Neural cell (in vitro differentiated cells): Measurements from ENCODE around the gene COX10. TPM values are rescaled to one million over a fixed set of nuclear protein-coding genes. Genes with fewer than 3 reads are reported as not detected.

Experiments used
- H2AFZ ChIP-seq: fragments of 200-600, 300-800 bp; sonication (generic), shearing (Covaris generic); 2 replicates; pipeline ENCODE4 v1.6.0; 2014; ENCODE audit warnings: low read depth, mild to moderate bottlenecking, antibody characterized with exemption, low read length, moderate library complexity
- H3F3A ChIP-seq: fragments of 200-600 bp; shearing (Covaris generic); 2 replicates; pipeline ENCODE4 v1.6.1; 2016; ENCODE audit warnings: mild to moderate bottlenecking, moderate library complexity, mixed read lengths, antibody characterized with exemption, low read length; ENCODE audit not compliant: insufficient read depth, poor library complexity, severe bottlenecking
- H3K27ac ChIP-seq: fragments of 200-600, 300-800 bp; sonication (generic), shearing (Covaris generic); 2 replicates; pipeline ENCODE4 v1.5.1; 2014; ENCODE audit warnings: mild to moderate bottlenecking, low read length, moderate library complexity
- H3K27me3 ChIP-seq: fragments of 300-800, 200-600 bp; sonication (generic), shearing (Covaris generic); 2 replicates; pipeline ENCODE4 v1.6.0; 2014; ENCODE audit warnings: mild to moderate bottlenecking, low read depth, low read length, moderate library complexity; ENCODE audit not compliant: insufficient read depth
- H3K36me3 ChIP-seq: fragments of 300-800, 200-600 bp; sonication (generic), shearing (Covaris generic); 2 replicates; pipeline ENCODE4 v1.5.1; 2014; ENCODE audit warnings: mild to moderate bottlenecking, antibody characterized with exemption, low read length, moderate library complexity; ENCODE audit not compliant: insufficient read depth
- H3K4me2 ChIP-seq: fragments of 300-800, 200-600 bp; sonication (generic), shearing (Covaris generic); 2 replicates; pipeline ENCODE4 v1.6.0; 2014; ENCODE audit warnings: mild to moderate bottlenecking, low read length
- H3K4me3 ChIP-seq: fragments of 300-800, 200-600 bp; sonication (generic), shearing (Covaris generic); 2 replicates; pipeline ENCODE4 v1.5.1; 2014; ENCODE audit warnings: mild to moderate bottlenecking, low read length, moderate library complexity
- H3K79me2 ChIP-seq: fragments of 200-600 bp; shearing (Covaris generic); replicated peaks from 2 replicates; pipeline ENCODE4 v1.6.0; 2014; ENCODE audit warnings: mild to moderate bottlenecking, low read length, moderate library complexity; ENCODE audit not compliant: insufficient read depth
- H3K9ac ChIP-seq: fragments of 300-800, 200-600 bp; sonication (generic), shearing (Covaris generic); 2 replicates; pipeline ENCODE4 v1.6.1; 2016; ENCODE audit warnings: mild to moderate bottlenecking, low read length, mixed read lengths
- H3K9me2 ChIP-seq: fragments of 200-600 bp; shearing (Covaris generic); 2 replicates; pipeline ENCODE4 v1.6.1; 2016; ENCODE audit warnings: mild to moderate bottlenecking, low read length, mixed read lengths; ENCODE audit not compliant: insufficient read depth
- H3K9me3 ChIP-seq: fragments of 200-600, 300-800 bp; sonication (generic), shearing (Covaris generic); 2 replicates; pipeline ENCODE4 v1.6.1; 2016; ENCODE audit warnings: mild to moderate bottlenecking, mixed run types, low read length, moderate library complexity, mixed read lengths
- H4K20me1 ChIP-seq: fragments of 200-600 bp; shearing (Covaris generic); 2 replicates; pipeline ENCODE4 v1.6.1; 2016; ENCODE audit warnings: mild to moderate bottlenecking, mixed run types; ENCODE audit not compliant: insufficient read depth
- CTCF ChIP-seq: fragments of 450-650 bp; IDR thresholded peaks from 2 replicates; pipeline ENCODE4 v1.5.1; 2014; ENCODE audit warnings: antibody characterized with exemption, mild to moderate bottlenecking, moderate library complexity; ENCODE audit not compliant: poor library complexity, severe bottlenecking
- EP300 ChIP-seq: fragments of 450-650 bp; conservative IDR thresholded peaks from 2 replicates; pipeline ENCODE4 v1.6.1; 2014; ENCODE audit warnings: antibody characterized with exemption, mild to moderate bottlenecking, moderate library complexity; ENCODE audit not compliant: poor library complexity, severe bottlenecking
- EZH2 ChIP-seq: fragments of 200-600, 300-800 bp; shearing (Covaris generic), sonication (generic); IDR thresholded peaks from 2 replicates; pipeline ENCODE4 v1.6.1; 2014; ENCODE audit warnings: antibody characterized with exemption, low read length, borderline replicate concordance, mild to moderate bottlenecking; ENCODE audit not compliant: insufficient read depth, poor library complexity, severe bottlenecking
- MXI1 ChIP-seq: fragments of 450-650 bp; conservative IDR thresholded peaks from 2 replicates; pipeline ENCODE4 v1.6.1; 2014; ENCODE audit warnings: antibody characterized with exemption, mild to moderate bottlenecking; ENCODE audit not compliant: poor library complexity, severe bottlenecking
- POLR2AphosphoS5 ChIP-seq: IDR thresholded peaks from 2 replicates; pipeline ENCODE4 v1.6.1; 2012
- RAD21 ChIP-seq: fragments of 450-650 bp; conservative IDR thresholded peaks from 2 replicates; pipeline ENCODE4 v1.6.1; 2014; ENCODE audit warnings: antibody characterized with exemption, mild to moderate bottlenecking, moderate library complexity
- SMC3 ChIP-seq: fragments of 450-650 bp; conservative IDR thresholded peaks from 2 replicates; pipeline ENCODE4 v1.6.1; 2014; ENCODE audit warnings: antibody characterized with exemption, mild to moderate bottlenecking, moderate library complexity; ENCODE audit not compliant: poor library complexity
- TAF1 ChIP-seq: IDR thresholded peaks from 2 replicates; pipeline ENCODE4 v1.6.1; 2012; ENCODE audit warnings: low read depth
- polyA plus RNA-seq: library from polyadenylated mRNA; depleted of rRNA; stranded (reverse); fragments of >200 nt; gene quantifications from 2 replicates; pipeline ENCODE4 v1.2.3, GENCODE V29; 2014
- TF ChIP-seq, protein P1 (sequence below): IDR thresholded peaks from 2 replicates; pipeline ENCODE4 v1.6.1; 2012; ENCODE audit warnings: borderline replicate concordance

The COX10 gene
- polyA plus RNA-seq, 1 donor from 2014 or later, result 7.2 TPM

DNA sequence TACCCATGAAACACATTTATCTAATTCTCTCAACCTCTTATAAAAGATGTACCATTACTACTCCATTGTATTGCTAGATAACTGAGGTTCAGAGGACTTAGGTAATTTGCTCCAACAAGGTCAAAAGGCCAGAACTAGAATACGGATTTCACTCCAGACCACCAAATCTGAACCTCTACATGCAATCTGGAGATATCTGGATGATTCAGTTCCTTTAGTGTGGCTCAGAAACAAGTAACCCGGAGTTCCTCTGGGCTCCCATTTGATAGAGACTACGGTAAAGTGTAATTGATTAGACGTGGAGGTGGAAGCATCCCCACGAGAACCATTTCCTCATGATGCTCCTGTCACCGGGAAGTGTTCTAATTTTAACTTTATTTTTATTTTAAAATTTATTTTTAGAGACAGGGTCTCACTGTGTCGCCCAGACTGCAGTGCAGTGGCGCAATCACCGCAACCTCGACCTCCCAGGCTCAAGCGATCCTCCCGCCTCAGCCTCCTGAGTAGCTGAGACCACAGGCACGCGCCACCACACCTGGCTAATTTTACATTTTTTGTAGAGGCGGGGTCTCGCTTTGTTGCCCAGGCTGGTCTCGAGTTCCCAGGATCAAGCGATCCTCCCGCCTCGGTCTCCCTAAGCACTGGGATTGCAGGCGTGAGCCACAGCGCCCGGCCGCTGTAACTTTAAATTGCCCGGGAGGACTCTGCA, 608 bp upstream of the COX10 start:
- Histone ChIP-seq H3K4me3 (peak overlapping the region; percentile 100), H3F3A (no peaks in the 10 kb centered on the region), H4K20me1 (no peaks in the 10 kb centered on the region), H3K27ac (peak overlapping the region; percentile 70), H2AFZ (peak overlapping the region; percentile 98), H3K79me2 (peaks cover 20% of the 10 kb centered on the region), H3K27me3 (no peaks in the 10 kb centered on the region), H3K9me2 (no peaks in the 10 kb centered on the region), H3K9ac (peak overlapping the region; percentile 87), H3K9me3 (no peaks in the 10 kb centered on the region), H3K36me3 (peaks cover 4% of the 10 kb centered on the region), H3K4me2 (peak overlapping the region; percentile 69)
- TF ChIP-seq TAF1 (no peak), POLR2AphosphoS5 (no peak), EZH2 (no peak), EP300 (no peak)

- Histone ChIP-seq H3F3A (no peaks in the 10 kb centered on the region), H3K4me2 (peak overlapping the region; percentile 96), H3K9me3 (no peaks in the 10 kb centered on the region), H3K36me3 (no peaks in the 10 kb centered on the region), H3K27me3 (no peaks in the 10 kb centered on the region), H3K4me3 (peak overlapping the region; percentile 100), H3K79me2 (peaks cover 20% of the 10 kb centered on the region), H3K9ac (peak overlapping the region; percentile 87), H3K9me2 (no peaks in the 10 kb centered on the region), H4K20me1 (no peaks in the 10 kb centered on the region), H3K27ac (no peak overlapping the region), H2AFZ (no peak overlapping the region)
- TF ChIP-seq SMC3 (no peak), RAD21 (no peak), EZH2 (no peak)
These were observed 1.2 kb downstream of the COX10 start for GRCh38 chr17:14070344-14070984.

- Histone ChIP-seq H3K79me2 (peaks cover 20% of the 10 kb centered on the region), H3K9ac (no peak overlapping the region), H3K27me3 (no peaks in the 10 kb centered on the region), H3F3A (no peaks in the 10 kb centered on the region), H3K9me3 (no peaks in the 10 kb centered on the region), H3K36me3 (no peaks in the 10 kb centered on the region), H3K9me2 (no peaks in the 10 kb centered on the region), H3K4me3 (no peak overlapping the region), H3K4me2 (no peak overlapping the region), H3K27ac (no peak overlapping the region), H4K20me1 (no peaks in the 10 kb centered on the region), H2AFZ (no peak overlapping the region)
- TF ChIP-seq MXI1 (no peak), POLR2AphosphoS5 (no peak), SMC3 (no peak), RAD21 (no peak), EP300 (no peak), EZH2 (no peak), CTCF (no peak), TAF1 (no peak)
- TF ChIP-seq, protein P1, sequence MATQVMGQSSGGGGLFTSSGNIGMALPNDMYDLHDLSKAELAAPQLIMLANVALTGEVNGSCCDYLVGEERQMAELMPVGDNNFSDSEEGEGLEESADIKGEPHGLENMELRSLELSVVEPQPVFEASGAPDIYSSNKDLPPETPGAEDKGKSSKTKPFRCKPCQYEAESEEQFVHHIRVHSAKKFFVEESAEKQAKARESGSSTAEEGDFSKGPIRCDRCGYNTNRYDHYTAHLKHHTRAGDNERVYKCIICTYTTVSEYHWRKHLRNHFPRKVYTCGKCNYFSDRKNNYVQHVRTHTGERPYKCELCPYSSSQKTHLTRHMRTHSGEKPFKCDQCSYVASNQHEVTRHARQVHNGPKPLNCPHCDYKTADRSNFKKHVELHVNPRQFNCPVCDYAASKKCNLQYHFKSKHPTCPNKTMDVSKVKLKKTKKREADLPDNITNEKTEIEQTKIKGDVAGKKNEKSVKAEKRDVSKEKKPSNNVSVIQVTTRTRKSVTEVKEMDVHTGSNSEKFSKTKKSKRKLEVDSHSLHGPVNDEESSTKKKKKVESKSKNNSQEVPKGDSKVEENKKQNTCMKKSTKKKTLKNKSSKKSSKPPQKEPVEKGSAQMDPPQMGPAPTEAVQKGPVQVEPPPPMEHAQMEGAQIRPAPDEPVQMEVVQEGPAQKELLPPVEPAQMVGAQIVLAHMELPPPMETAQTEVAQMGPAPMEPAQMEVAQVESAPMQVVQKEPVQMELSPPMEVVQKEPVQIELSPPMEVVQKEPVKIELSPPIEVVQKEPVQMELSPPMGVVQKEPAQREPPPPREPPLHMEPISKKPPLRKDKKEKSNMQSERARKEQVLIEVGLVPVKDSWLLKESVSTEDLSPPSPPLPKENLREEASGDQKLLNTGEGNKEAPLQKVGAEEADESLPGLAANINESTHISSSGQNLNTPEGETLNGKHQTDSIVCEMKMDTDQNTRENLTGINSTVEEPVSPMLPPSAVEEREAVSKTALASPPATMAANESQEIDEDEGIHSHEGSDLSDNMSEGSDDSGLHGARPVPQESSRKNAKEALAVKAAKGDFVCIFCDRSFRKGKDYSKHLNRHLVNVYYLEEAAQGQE, result no peak
These were observed 3.6 kb downstream of the COX10 start for GRCh38 chr17:14072881-14073280.
